ENCODE results near the gene OGFOD1.

The OGFOD1 gene

GRCh38 chr16:56448005-56448404 is 3.3 kb upstream of the OGFOD1 start:
- H3K4me2 ChIP-seq (ENCODE audit: low read depth, low read length, poor library complexity, severe bottlenecking) = peak overlapping the region; percentile 82
- H3K9me3 ChIP-seq (ENCODE audit: insufficient read depth, low read length) = no peaks in the 10 kb centered on the region
- no peak overlapping the region for H2AFZ ChIP-seq (ENCODE audit: low read depth, low read length, severe bottlenecking)
- H3F3A ChIP-seq (ENCODE audit: insufficient read depth) = no peaks in the 10 kb centered on the region
- no peak overlapping the region for H3K27ac ChIP-seq (ENCODE audit: low read depth, low read length)
- peaks cover 32% of the 10 kb centered on the region for H4K20me1 ChIP-seq (ENCODE audit: low read depth, low read length)
- TF ChIP-seq CTCF (IDR thresholded peaks at IDR 0.05; ENCODE audit: insufficient read depth, low read length, poor library complexity, severe bottlenecking) (no peak), EZH2phosphoT487 (conservative IDR thresholded peaks at IDR 0.05; ENCODE audit: low read length) (no peak)
- H3K79me2 ChIP-seq (ENCODE audit: insufficient read depth, low read length) = peaks cover 95% of the 10 kb centered on the region
- H3K9ac ChIP-seq (ENCODE audit: low read length) = no peak overlapping the region
- peaks cover 25% of the 10 kb centered on the region for H3K36me3 ChIP-seq (ENCODE audit: low read length)
- H3K27me3 ChIP-seq (ENCODE audit: low read length) = no peaks in the 10 kb centered on the region
- H3K9me2 ChIP-seq (replicated peaks; ENCODE audit: insufficient read depth, low read length) = no peaks in the 10 kb centered on the region
- no peak overlapping the region for H3K4me3 ChIP-seq (ENCODE audit: insufficient read depth, low read length, poor library complexity, severe bottlenecking)

DNA sequence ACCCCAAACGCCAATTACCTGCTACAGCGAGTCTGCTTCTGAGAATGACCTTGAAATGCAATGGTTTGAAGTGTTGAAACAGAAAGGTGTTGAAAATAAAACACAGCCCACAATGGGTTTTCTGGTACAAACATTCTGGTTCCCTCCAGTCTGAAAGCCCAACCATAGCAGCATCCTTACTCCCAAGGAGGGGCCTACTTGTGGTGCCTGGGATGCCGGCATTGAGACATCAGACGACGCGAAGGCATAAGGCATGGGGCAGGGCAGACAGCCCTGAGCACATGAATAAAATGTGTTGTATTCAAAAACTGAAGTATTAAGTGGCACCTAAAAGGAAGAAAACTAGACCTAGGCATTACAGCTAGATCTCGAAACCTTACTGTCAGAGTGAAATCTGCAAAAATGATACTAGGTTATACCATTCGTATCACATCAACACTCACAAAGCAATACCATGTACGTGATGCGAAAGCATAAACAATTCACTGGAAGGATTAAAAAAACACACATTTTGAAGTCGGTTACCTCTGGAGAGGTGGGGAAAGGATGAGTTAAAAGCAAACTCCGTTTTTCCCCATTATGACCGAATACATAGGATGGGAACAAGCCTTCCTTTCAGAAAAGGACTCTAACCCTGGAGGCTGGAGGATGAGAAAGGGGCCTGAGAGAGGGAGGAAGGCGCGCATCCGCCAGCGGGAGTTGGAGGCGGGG is 924 bp upstream of the OGFOD1 start:
- H3K4me2 ChIP-seq (ENCODE audit: low read depth, low read length, poor library complexity, severe bottlenecking) = peak overlapping the region; percentile 82
- H3K9ac ChIP-seq (ENCODE audit: low read length) = peak overlapping the region; percentile 85
- no peaks in the 10 kb centered on the region for H3K9me3 ChIP-seq (ENCODE audit: insufficient read depth, low read length)
- no peak for TF ChIP-seq EZH2phosphoT487 (conservative IDR thresholded peaks at IDR 0.05; ENCODE audit: low read length)
- no peak for TF ChIP-seq CTCF (IDR thresholded peaks at IDR 0.05; ENCODE audit: insufficient read depth, low read length, poor library complexity, severe bottlenecking)
- peaks cover 32% of the 10 kb centered on the region for H4K20me1 ChIP-seq (ENCODE audit: low read depth, low read length)
- H3K9me2 ChIP-seq (replicated peaks; ENCODE audit: insufficient read depth, low read length) = no peaks in the 10 kb centered on the region
- H3K27ac ChIP-seq (ENCODE audit: low read depth, low read length) = peak overlapping the region; percentile 82
- H3K36me3 ChIP-seq (ENCODE audit: low read length) = peaks cover 37% of the 10 kb centered on the region
- H3K27me3 ChIP-seq (ENCODE audit: low read length) = no peaks in the 10 kb centered on the region
- H3K4me3 ChIP-seq (ENCODE audit: insufficient read depth, low read length, poor library complexity, severe bottlenecking) = peak overlapping the region; percentile 69
- no peaks in the 10 kb centered on the region for H3F3A ChIP-seq (ENCODE audit: insufficient read depth)
- peaks cover 82% of the 10 kb centered on the region for H3K79me2 ChIP-seq (ENCODE audit: insufficient read depth, low read length)
- H2AFZ ChIP-seq (ENCODE audit: low read depth, low read length, severe bottlenecking) = peak overlapping the region; percentile 68

GRCh38 chr16:56451753-56452689 is 667 bp downstream of the OGFOD1 start:
- Histone ChIP-seq H3K9me2 (replicated peaks; ENCODE audit: insufficient read depth, low read length) (no peaks in the 10 kb centered on the region), H3K4me3 (ENCODE audit: insufficient read depth, low read length, poor library complexity, severe bottlenecking) (peak overlapping the region; percentile 77), H3K27ac (ENCODE audit: low read depth, low read length) (0 out of 2 replicates have a peak overlapping the region, but pooled peaks have one; percentile 2), H3K79me2 (ENCODE audit: insufficient read depth, low read length) (peaks cover 66% of the 10 kb centered on the region), H3K9me3 (ENCODE audit: insufficient read depth, low read length) (no peaks in the 10 kb centered on the region), H3K27me3 (ENCODE audit: low read length) (no peaks in the 10 kb centered on the region), H4K20me1 (ENCODE audit: low read depth, low read length) (peaks cover 22% of the 10 kb centered on the region), H3K4me2 (ENCODE audit: low read depth, low read length, poor library complexity, severe bottlenecking) (peak overlapping the region; percentile 79), H3K9ac (ENCODE audit: low read length) (peak overlapping the region; percentile 85), H2AFZ (ENCODE audit: low read depth, low read length, severe bottlenecking) (peak overlapping the region; percentile 43), H3F3A (ENCODE audit: insufficient read depth) (no peaks in the 10 kb centered on the region; the same call in 1 of the 2 replicates), H3K36me3 (ENCODE audit: low read length) (peaks cover 29% of the 10 kb centered on the region)
- no peak for TF ChIP-seq CTCF (IDR thresholded peaks at IDR 0.05; ENCODE audit: insufficient read depth, low read length, poor library complexity, severe bottlenecking)

Data from SU-DHL-6 (cell line).